HG03280 (cell line): Measurements from ENCODE around the gene RERE.
"Not testable (repeated sequence)": the region's sequence is repeated elsewhere in the genome, so short reads cannot be mapped to it uniquely, and the experiment has no call there.

Experiments
- ATAC-seq: cut with Tn5 transposase; IDR thresholded peaks from one replicate; pipeline ENCODE4 v1.9.1; 2021; ENCODE audit warnings: mild to moderate bottlenecking, moderate library complexity; ENCODE audit not compliant: unreplicated experiment

Gene RERE

DNA sequence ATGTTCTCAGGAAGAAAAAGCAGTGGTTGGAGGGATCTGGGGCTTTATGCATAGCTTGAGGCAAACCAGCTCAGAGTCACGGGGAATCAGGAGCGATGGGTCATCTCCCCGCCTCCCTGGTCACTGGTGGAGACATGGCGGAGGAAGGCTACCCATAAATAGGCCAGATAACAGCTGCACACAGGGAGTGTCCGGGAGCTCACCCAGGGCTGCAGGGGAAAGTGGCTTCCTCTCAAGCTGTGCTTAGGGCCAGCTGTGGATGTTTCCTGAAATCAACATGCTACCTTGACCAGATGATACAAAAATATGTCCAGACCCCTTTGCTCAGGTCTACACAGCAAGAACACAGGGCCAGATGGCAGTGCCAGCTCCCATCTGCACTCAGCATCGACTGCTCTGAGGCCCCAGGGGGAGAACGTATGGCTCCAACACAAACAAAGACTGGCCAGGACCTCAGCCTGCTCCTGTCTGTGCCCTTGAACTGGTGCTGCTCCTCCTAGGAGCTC lies 27.1 kb upstream of the RERE start:
- ATAC-seq: no peak

DNA sequence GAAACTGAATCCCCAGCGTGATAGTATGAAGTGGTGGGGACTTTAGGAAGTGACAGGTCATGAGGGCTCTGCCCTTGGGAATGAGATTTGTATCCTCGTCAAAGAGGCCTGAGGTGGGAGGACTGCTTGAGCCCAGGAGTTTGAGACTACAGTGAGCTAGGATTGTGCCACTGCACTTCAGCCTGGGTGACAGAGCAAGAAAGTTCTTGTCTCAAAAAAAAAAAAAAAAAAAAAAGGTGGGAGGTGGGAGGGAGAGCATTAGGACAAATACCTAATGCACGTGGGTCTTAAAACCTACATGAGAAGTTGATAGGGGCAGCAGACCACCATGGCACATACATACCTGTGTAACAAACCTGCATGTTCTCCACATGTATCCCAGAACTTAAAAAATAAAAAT lies 24.0 kb upstream of the RERE start:
- ATAC-seq: no peak

DNA sequence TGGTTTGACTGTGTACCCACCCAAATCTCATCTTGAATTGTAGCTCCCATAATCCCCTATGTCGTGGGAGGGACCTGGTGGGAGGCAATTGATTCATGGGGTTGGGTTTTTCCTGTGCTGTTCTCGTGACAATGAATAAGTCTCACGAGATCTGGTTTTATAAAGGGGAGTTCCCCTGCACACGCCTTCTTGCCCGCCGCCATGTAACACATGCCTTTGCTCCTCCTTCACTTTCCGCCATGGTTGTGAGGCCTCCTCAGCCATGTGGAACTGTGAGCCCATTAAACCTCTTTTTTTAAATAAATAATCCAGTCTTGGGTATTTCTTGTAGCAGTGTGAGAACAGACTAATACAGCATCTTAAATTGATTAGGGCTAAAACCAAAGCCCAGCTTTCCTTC lies 22.6 kb upstream of the RERE start:
- no peak for ATAC-seq

- no peak for ATAC-seq
Measured at GRCh38 chr1:8835941-8836643, 18.7 kb upstream of the RERE start.

GRCh38 chr1:8831340-8831739 lies 13.9 kb upstream of the RERE start:
- no peak for ATAC-seq

- ATAC-seq: not testable (repeated sequence)
Measured at GRCh38 chr1:8830732-8831131, 13.3 kb upstream of the RERE start.

GRCh38 chr1:8825985-8826481 lies 8.6 kb upstream of the RERE start:
- no peak for ATAC-seq

GRCh38 chr1:8823295-8823664 lies 5.8 kb upstream of the RERE start:
- no peak for ATAC-seq

GRCh38 chr1:8822373-8823294 lies 5.2 kb upstream of the RERE start:
- no peak for ATAC-seq

DNA sequence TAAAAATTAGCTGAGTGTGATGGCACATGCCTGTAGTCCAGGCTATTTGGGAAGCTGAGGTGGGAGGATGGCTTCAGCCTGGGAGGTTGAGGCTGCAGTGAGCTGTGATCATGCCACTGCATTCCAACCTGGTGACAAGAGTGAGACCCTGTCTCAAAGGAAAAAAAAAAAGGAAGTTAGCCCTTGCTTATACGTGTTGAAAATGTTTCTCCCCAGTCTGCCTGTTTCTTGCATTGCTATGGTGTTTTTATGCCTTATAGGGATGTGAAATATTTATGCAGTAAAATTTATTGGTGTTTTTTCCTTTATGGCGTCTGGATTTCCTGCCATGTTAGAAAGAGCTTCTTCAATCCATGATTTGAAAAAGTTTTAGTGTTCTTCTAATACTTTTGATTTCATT lies 3.6 kb upstream of the RERE start:
- ATAC-seq: no peak

GRCh38 chr1:8818789-8819188 lies 1.3 kb upstream of the RERE start:
- not testable (repeated sequence) for ATAC-seq

DNA sequence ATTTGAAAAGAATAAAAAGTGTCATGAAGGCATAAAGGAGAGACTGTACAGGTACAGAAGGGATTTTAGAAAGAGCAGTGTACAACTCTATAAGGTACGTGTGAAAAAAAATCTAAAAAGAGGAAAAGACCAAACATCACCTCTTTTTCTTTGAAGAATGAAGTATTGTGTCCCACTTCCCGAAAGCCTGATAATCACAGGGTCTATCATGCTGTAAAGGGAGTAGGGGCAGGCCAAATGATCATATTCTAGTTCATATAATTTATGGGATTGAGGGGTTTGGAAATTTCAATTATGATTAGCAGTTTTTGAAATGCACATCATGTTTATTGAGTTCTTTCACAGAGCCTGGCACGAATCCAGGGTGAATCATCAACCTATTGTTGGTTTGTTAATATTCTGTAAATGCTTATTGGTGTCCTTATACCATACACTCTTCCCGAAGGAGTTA lies 910 bp upstream of the RERE start:
- no peak for ATAC-seq

- ATAC-seq: peak; percentile 21
Measured at GRCh38 chr1:8816831-8817411, 519 bp downstream of the RERE start.

DNA sequence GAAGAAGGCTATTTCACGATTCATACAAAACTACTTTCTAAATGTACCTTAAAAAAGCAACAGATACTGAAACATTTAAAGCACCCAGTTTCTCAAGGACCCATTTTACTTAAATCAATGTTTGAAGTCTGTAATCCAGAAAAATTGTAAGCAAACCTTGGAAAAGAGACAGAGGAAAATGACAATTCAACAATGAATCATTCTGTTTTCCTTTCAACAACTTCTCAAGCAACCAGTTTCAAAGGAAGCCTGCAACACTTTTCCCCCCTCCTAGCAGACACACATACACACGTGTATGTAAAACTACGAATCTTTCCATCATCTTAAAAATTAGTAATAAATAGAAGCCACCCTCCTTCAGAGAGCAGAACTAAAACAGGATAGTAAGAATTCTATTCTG lies 1.2 kb downstream of the RERE start:
- ATAC-seq: no peak

- ATAC-seq: no peak
Measured at GRCh38 chr1:8815582-8816151, 1.8 kb downstream of the RERE start.

DNA sequence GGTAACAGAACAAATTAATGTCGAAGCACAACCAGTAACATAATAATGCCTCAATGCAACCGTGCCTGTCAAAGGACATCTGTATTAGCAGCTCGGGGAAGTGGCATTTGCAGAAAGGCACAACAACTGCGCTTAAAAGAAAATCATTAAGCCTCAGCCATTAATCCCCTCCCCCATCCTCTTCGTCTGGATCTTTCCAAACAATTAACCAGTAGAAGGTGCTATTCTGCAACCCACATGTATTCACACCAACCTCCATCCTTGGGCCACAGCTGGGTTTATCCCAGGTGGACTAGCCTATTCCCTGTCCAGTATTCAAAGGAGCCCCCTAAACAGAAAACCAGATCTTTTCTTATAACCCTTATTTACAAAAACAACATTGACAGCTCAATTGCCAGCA lies 2.6 kb downstream of the RERE start:
- ATAC-seq: no peak

DNA sequence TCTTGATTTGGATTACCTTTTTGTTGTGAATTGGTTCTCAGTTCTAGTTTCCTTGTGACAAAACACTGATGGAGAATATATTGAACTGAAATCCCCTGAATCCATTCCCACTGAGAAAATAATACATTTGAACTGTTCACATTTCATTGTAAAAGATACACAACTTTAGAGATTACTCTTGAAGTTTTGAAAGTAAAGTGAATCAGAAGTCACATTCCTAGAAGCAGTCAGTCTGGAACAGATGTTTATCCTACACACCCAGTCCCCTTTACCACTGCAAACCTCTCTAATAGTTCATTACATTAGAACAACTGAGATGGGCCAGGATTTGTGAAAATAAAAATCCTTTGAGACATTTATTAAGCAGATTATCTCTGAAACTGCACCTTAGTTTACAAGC lies 3.4 kb downstream of the RERE start:
- no peak for ATAC-seq

DNA sequence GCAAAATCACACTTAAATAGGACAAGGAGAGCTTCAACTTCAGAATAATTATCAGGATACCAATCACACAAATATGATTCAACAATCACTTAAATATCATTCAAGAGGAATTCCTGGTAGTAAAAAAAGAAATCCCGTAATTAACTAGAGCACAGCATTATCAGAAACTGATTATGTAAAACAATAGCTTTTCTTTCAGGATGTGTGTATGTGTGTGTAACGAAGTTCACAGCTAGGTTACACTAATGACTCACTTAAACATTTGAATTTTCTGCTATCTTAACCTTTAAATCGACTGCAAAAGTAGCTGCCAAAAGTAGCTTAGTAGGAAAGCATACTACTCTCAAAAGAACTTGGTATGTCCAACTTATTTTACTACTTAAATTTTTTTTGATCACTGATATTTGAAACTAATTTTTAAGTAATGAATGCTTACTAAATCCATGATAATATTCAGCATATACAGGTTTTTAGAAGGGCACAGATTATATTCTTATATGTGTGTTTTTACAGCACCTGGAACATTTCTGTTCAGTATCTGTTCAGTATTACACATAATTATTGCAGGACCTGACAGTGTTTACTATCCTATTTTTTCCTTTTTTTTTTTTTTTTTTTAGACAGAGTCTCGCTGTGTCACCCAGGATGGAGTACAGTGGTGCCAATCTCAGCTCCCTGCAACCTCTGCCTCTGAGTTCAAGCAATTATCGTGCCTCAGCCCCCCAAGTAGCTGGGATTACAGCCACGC lies 4.2 kb downstream of the RERE start:
- no peak for ATAC-seq

- ATAC-seq: no peak
Measured at GRCh38 chr1:8812081-8812480, 5.4 kb downstream of the RERE start.

DNA sequence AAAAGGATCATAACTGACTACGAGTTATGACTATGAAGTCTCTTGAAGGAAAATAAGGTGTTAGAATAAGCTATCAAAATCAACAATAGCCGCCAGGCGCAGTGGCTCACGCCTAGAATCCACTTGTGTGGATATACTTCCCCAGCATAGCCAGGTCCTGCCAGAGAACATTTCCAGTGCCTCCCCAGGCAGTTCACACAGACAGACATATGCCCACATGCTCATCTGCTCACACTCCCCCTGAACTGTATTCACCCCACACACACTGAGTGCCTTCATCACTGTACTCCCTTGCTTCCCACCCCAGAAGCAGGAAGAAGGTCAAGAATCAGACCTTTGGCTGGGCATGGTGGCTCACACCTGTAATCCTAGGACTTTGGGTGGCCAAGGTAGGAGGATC lies 6.5 kb downstream of the RERE start:
- ATAC-seq: no peak
